ENCODE data around the gene TMCC1.
"Not testable (repeated sequence)": the region's sequence is repeated elsewhere in the genome, so short reads cannot be mapped to it uniquely, and the experiment has no call there.

TMCC1 gene

DNA sequence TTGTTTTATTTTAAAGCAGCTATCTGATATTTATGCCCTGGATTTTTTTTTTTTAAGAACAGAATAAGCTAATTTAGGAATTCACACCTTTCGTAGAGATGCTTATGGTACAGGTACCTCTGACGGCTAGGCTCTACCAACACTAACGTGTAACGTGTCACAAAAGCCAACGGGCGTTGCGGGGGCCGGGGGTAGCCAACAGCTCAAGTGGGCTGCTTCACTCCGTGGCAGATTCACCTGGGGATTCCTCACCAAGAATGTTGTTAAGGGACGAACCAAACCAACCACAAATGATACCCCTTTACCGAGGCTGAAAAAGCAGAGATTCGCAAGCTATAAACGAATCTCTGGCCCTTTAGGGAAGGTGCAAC lies 1.0 kb downstream of the TMCC1 start:
- no peak for DNase-seq (ENCODE audit: low spot score)

DNA sequence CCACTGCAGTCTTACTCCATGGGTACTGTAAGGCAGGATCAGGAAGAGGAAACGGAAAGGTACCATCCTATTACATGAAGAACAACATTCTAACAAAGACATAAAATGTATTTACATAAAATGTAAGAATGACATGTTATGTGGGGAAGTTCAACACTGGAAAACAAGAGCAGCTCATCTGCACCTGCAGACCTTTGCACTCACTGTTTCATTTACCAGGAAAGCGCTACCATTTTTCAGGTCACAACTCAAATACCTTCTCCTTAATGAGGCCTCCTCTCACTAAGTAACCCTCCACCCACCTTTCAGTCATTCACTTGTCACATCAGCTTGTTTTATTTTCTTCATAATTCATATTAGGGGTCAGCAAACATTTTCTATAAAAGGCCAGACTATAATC lies 2.6 kb downstream of the TMCC1 start:
- no peak for DNase-seq (ENCODE audit: low spot score)

- peak; percentile 7 for DNase-seq (ENCODE audit: low spot score)
Observed at GRCh38 chr3:129890125-129890524, 3.4 kb downstream of the TMCC1 start.

- no peak for DNase-seq (ENCODE audit: low spot score)
Observed at GRCh38 chr3:129888771-129889170, 4.7 kb downstream of the TMCC1 start.

GRCh38 chr3:129881261-129881660 lies 12.2 kb downstream of the TMCC1 start:
- DNase-seq (ENCODE audit: low spot score) = no peak

DNA sequence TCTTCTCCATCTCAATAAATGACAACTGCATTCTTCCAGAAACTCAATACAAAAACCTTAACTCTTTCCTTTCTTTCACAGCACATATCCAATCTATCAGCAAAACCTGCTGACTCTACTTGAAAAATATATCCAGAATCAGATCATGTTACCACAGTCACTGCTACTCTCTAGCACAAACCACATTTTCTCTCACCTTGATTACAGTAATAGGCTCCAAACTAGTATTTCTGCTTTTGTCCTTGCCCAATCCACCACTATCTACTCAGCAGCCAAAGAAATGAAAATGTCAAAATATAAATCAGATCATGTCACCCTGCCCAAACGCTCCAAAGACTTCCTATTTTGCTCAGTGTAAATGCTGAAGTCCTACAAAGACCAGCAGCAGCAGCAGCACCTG lies 15.2 kb downstream of the TMCC1 start:
- no peak for DNase-seq (ENCODE audit: low spot score)

DNA sequence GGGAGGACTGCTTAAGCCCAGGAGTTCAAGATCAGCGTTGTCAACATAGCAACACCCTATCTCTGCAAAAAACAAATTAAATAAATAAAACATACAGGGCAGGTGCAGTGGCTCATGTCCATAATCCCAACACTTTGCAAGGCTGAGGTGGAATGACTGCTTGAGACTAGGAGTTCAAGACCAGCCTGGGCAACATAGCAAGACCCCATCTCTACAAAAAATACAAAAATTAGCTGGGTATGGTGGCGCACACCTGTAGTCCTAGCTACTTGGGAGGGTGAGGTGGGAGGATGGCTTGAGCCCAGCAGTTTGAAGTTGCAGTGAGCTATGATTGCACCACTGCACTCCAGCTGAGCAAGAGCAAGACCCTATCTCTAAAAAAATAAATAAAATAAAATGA lies 19.0 kb downstream of the TMCC1 start:
- not testable (repeated sequence) for DNase-seq (ENCODE audit: low spot score)

DNA sequence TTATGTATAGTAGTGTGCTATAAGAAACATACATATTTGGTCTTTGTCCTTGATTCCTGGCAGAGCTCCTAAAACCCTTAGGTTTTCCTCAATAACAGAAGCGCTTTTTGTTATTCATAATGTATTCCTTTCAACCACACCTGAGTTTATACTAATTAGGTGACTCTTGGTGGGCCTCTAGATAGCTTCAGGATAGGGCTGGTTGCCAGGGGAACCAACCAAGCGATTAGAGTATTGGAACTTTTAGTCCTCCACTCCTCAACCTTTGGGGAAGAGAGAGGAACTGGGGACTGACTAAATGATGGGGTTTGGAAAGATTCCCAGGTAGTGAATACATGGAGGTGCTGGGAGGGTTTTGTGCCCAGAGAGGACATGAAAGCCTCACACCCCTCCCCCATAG lies 24.6 kb downstream of the TMCC1 start:
- DNase-seq (ENCODE audit: low spot score) = no peak

GRCh38 chr3:129867506-129868124 lies 25.9 kb downstream of the TMCC1 start:
- no peak for DNase-seq (ENCODE audit: low spot score)

- no peak for DNase-seq (ENCODE audit: low spot score)
Observed at GRCh38 chr3:129865806-129866205, 27.7 kb downstream of the TMCC1 start.

- DNase-seq (ENCODE audit: low spot score) = no peak
Observed at GRCh38 chr3:129864519-129864918, 29.0 kb downstream of the TMCC1 start.

- DNase-seq (ENCODE audit: low spot score) = no peak
Observed at GRCh38 chr3:129859272-129859671, 34.2 kb downstream of the TMCC1 start.

DNA sequence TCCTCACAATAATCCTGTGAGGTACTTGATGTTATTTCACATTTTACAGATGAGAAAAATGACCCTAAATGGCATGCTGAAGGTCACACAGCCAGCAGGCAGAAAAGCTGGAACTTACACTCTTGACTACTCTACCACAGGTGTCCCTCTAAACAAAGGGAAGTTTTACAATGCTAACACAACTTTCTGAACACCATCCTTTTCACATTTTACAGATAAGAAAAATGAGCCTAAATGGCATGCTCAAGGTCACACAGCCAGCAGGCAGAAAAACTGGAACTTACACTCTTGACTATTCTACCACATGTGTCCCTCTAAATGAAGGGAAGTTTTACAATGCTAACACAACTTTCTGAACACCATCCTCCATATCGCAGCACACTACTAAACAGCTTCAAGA lies 35.6 kb downstream of the TMCC1 start:
- DNase-seq (ENCODE audit: low spot score) = no peak

DNA sequence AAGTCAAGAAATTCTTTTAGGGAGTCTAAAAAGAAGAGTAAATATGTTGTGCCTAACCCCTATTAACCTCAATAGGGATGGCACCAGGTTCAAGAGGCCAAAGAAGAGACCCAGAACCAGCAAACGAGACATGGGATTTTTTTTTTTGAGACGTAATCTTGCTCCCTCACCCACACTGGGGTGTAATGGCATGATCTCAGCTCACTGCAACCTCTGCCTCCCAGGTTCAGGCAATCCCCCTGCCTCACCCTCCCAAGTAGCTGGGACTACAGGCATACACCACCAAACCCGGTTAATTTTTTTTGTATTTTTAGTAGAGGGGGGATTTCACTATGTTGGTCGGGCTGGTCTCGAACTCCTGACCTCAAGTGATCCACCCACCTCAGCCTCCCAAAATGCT lies 36.7 kb downstream of the TMCC1 start:
- not testable (repeated sequence) for DNase-seq (ENCODE audit: low spot score)

DNA sequence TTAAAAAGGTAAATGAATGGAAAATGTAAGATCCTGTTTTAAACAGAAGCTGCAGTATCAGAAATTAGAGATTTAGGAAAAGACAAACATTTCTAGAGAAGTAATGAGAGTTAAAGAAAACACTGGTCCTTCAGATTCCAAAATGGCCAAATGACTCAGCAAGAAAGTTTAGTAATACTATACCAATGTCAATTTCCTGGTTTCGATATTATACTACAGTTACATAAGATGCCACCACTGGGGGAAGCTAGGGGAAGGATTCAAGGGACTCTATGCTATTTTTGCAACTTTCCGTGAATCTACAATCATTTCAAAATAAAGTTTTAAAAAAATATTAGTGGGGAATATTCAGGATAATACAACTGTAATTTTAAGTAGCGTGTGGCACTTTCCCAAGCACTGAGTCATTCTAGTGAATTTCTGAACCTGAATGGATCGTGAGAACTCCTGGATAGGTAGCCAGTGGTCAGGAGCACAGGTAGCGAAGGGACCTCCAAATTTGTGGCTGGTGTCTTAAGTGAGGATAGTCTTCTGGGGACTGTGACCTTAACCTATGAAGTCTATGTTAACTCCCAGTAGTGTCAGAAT lies 37.6 kb downstream of the TMCC1 start:
- peak; percentile 44 for DNase-seq (ENCODE audit: low spot score)

GRCh38 chr3:129855170-129855831 lies 38.2 kb downstream of the TMCC1 start:
- no peak for DNase-seq (ENCODE audit: low spot score)

DNA sequence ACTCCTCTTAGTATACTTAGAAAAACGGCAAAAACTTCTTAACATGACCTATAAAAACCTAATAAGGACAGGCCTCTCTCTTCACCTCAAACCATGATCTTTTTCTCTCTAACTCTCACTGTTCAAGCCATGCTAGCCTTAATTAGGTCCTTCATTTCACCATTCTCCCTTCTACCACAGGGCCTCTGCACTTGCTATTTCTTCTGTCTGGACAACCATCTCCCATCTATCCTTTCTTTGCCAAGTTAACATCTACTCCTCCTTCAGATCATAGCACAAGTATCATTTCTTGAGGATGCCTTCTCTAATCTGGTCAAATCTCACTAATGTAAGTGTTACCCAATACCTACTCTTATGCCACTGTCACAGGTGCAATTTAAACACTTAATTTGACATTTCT lies 39.1 kb downstream of the TMCC1 start:
- DNase-seq (ENCODE audit: low spot score) = no peak

DNA sequence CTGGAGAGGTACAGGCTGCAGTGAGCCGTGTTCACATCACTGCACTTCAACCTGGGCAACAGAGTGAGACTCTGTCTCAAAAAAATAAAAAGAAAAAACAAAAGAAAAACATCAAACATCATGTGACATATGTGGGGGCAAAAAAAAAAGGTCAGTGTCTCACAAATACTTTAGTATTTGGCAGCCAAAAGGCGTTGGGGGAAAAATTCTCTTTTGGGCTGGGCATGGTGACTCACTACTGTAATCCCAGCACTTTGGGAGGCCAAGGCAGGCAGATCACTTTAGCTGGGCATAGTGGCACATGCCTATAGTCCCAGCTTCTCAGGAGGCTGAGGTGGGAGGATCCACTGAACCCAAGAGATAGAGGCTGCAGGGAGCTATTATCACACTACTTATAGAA lies 47.6 kb downstream of the TMCC1 start:
- DNase-seq (ENCODE audit: low spot score) = no peak

DNA sequence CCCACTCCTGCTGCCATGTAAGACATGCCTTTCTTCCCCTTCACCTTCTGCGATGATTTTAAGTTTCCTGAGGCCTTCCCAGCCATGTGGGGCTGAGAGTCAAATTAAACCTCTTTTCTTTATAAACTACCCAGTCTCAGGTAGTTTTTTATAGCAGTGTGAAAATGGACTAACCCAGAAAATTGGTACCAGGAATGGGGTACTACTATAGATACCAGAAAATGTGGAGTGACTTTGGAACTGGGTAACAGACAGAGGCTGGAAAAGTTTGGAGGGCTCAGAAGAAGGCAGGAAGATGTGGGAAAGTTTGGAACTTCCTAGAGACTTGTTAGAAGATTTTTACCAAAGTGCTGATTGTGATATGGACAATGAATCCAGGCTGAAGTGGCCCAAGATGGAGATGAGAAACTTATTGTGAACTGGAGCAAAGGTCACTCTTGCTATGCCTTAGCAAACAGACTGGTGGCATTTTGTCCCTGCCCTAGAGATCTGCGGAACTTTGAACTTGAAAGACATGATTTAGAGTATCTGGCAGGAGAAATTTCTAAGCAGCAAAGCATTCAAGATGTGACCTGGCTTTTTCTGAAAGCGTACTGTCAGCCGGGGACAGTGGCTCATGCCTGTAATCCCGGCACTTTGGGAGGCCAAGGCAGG lies 52.7 kb downstream of the TMCC1 start:
- no peak for DNase-seq (ENCODE audit: low spot score)

- DNase-seq (ENCODE audit: low spot score) = no peak
Observed at GRCh38 chr3:129838086-129838485, 55.4 kb downstream of the TMCC1 start.

GRCh38 chr3:129837065-129837642 lies 56.4 kb downstream of the TMCC1 start:
- no peak for DNase-seq (ENCODE audit: low spot score)

DNA sequence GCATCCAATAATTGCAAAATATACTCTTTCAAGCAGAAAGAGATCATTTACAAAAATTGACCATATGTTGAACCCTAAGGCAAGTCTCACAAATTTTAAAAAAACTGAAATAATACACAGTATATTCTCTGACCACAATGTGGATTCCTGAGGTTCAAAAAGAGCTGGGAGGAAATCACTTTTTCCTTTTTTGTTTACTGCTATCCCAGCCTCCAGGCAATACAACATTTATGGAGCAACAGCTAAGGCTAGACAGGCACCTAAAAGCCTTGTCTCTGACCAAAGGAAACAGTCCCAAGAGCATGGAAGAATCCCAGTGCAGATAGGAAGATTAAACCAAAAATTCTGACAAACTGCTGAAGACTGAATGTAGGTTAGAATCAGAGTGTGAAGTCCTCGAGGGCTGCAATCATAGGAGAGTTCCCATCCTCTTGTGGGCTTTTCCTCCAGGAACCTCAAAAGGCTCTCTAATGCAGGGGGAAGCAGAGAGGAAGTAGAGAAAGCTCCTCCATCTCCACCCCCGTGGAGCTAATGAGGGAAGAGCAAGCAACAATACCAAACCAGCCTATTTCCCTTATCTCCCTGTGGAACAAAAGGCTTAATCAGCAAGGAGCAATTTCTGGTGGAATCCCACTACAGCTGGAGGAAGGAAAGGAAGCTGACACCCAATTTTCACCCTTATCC lies 57.0 kb downstream of the TMCC1 start:
- no peak for DNase-seq (ENCODE audit: low spot score)

Data from activated CD4-positive, alpha-beta T cell treated with anti-CD3 and anti-CD28 coated beads, Interleukin-2, Interleukin-4, amounts not matched to agents 100 ng/mL and 50 ng/mL, durations not matched to agents 16 hours and 8 hours (primary cell).